Effector CD4-positive, alpha-beta T cell (primary cell): ENCODE measurements around the gene FCF1.
A peak's percentile ranks its signal among the peaks of the same experiment; 100 is the strongest.

Experiments
- DNase-seq: peaks from one replicate; pipeline ENCODE4 v3.0.0-alpha.2; 2020
- total RNA-seq: gene quantifications from one replicate; lab custom pipeline; 2026; lab: John Stamatoyannopoulos, UW

Gene FCF1
- total RNA-seq, result 34.9 reads per million, percentile 60 among the genes with 10 or more reads in this experiment

- peak; percentile 76 for DNase-seq
Measured at GRCh38 chr14:74712499-74713394, at the start of gene FCF1, which contains the start of gene AREL1. FCF1 (plus strand) TSS chr14:74713144; CDS start chr14:74713198, 54 bp downstream. AREL1 (minus strand) TSS chr14:74713080; CDS start chr14:74685615, 27,465 bp downstream.

GRCh38 chr14:74663884-74664283 is 49.1 kb upstream of the FCF1 start:
- DNase-seq, result no peak

- no peak for DNase-seq
Measured at GRCh38 chr14:74664717-74665116, 48.2 kb upstream of the FCF1 start.

DNA sequence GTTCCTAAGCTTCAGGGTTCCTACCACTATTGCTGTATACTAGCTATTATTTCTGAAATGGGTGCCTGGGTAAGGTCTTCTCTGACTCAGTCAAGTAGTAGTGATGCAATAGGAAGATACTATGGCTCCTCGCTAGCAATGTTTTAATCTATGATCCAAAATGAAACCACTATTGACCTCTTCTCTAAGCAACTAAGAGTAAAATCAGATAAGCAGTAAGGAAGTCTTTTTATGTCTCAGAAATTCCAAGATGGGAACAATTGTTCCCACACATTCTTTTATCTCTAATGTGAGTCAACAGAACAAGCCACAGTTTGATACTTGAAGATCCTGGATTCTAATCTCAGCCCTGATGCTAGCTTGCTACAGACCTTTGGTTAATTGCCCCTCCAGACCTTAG is 45.2 kb upstream of the FCF1 start:
- DNase-seq, result no peak

DNA sequence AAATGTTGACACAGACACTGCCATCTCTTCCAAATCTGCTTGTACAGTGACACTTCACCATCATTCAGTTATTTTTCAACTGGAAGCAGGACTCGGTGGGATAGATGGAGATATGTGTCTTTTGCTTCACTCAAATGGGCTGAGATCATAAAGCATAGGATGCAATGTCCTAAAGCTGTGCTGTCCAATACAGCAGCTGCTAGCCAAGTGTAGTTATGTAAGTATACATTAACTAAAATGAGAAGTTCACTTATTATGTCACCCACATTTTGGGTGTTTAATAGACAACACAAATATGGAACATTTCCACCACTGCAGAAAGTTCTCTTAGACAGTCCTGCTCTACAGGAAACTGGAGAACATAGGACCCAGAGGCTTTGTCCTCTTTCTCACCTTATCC is 43.7 kb upstream of the FCF1 start:
- DNase-seq, result no peak

- no peak for DNase-seq
Measured at GRCh38 chr14:74669846-74670245, 43.1 kb upstream of the FCF1 start.

DNA sequence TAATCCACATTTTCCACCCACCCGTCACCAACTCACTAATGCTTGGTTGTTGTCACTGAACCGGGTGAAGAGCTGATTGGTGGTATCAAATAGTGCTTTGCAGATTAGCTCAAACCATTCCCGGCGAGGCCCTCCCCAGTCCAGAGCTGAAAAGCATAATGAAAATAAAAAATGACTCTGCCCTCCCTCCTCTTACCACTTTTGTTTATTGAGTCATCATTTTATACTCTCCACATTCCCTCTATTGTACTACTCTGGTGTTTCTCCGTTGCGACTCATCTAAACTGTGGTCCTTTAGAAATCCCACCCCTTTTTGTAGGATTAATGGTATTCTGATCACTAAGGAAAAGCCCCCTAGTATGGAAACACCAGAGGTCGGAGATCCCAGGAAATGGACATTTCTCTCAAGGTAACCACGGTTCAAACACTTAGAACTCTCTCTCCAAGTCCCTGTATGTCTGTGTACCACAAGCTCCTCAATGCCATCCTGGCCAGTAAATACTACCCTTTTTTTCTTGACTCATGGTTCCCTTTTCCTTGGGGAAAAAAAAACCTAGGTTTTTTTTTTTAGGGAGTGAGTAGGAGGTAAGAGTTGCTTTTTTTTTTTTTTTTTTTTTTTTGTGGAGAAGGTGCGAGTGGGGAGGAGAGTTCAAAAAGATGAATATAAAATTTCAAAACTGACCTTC is 42.1 kb upstream of the FCF1 start:
- no peak for DNase-seq

DNA sequence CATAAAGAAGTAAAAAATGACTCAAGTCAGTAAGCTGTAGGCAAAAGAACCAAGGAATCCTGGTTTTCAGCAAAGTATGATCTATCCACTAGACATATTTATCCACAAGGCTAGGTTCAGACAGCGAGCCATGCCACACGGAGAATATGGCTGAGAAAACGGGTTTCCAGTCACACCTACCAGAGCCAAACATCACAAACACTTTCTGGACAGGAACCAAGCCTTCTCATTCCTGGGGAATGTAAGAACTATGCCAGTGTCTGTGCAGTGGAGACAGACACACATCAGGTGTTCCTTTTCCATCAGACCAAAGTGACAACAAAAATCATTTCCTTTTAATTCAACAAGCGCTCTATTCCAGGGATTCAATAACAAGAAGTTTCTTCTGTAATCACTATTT is 41.2 kb upstream of the FCF1 start:
- no peak for DNase-seq

GRCh38 chr14:74673768-74674167 is 39.2 kb upstream of the FCF1 start:
- no peak for DNase-seq

- DNase-seq, result no peak
Measured at GRCh38 chr14:74675219-74675618, 37.7 kb upstream of the FCF1 start.

GRCh38 chr14:74682169-74682952 is 30.6 kb upstream of the FCF1 start:
- DNase-seq, result no peak

DNA sequence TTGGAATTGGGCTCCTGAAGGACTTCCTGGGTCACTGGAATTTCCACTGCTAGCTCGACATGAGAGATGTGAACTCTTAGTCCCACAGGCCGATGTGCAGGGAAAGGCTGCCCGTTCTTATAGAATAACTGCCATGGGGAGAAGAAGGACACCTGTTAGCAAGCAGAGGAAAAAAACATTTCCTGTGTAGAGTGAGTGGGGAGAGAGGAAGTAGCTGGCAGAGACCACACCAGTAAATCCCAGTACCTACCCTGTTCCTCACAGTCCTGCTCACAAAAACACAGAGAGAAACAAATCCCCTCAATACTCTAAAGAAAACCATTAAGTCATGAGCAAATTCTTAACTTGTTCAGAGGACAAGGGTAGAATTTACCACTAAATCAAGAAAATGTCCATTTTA is 29.5 kb upstream of the FCF1 start:
- DNase-seq, result no peak

GRCh38 chr14:74684434-74684833 is 28.5 kb upstream of the FCF1 start:
- DNase-seq, result no peak

DNA sequence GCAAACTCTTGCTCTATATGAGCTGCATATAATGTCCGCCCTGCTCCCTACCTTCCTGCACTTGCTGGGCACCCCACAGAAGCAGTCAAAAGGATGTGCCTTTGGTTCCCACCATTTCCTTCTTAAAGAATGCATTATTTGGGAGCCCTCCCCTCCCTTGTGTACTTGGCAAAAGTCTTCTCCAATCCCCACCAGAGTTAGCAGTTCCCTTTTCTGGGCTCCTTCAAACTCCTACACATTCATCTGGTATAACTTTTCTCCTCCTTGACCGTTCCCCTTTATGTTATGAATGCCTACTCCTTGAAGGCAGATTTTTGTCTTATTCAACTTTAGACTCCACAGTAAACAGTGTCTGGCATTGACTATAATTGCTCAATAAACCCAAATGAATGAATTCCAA is 27.9 kb upstream of the FCF1 start:
- no peak for DNase-seq

DNA sequence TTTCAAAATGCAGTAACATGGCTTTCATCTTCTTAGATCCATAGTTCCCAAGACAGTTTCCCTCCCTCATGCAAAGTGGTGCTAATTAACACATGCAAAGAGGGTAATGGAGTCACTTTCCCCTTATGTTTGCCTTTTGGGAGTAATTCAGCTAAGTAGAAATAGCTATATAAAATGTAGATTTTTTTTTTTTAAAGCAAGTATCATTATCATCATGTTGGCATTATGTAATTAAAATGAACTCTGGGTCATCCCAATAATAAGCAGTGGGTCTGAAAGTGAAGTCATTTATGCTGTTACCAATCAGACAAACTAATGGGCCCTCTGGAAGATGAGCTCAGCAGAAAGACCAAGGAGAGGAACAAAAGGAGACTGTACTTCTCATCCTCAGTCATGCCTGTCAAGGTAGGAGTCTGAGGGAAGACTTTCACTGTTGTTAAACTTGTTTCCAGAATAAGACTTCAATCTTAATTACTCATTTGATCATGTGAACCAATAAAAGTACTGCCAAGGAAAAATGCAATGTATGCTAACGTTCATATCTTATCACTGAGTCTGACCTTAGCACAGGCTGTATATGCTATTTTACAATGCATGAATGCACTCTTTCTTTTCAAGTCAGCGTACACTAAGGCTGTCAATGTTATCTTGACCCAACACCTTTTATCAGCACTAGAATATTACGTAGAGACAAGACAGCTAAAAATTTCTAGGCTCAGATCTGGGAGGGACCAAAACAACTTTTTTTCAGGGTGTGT is 26.8 kb upstream of the FCF1 start:
- DNase-seq, result no peak

- DNase-seq, result no peak
Measured at GRCh38 chr14:74691456-74691855, 21.5 kb upstream of the FCF1 start.

GRCh38 chr14:74693191-74693590 is 19.8 kb upstream of the FCF1 start:
- DNase-seq, result no peak

GRCh38 chr14:74695406-74695805 is 17.5 kb upstream of the FCF1 start:
- DNase-seq, result no peak

DNA sequence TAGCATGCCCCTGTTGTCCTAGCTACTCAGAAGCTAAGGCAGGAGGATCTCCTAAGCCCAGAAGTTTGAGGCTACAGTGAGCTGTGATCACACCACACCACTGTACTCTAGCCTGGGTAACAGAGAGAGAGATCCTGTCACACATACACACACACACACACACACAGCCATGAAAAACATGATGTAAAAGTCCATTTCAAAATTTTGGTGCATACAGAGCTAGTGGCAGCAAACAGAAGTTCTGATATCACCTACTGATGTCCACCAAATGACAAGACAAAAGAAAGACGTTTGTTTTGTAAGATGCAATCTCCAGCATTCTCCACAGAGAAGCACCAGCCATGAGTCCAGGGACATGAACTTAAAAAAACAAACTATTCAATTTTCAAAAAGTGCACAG is 15.9 kb upstream of the FCF1 start:
- no peak for DNase-seq

DNA sequence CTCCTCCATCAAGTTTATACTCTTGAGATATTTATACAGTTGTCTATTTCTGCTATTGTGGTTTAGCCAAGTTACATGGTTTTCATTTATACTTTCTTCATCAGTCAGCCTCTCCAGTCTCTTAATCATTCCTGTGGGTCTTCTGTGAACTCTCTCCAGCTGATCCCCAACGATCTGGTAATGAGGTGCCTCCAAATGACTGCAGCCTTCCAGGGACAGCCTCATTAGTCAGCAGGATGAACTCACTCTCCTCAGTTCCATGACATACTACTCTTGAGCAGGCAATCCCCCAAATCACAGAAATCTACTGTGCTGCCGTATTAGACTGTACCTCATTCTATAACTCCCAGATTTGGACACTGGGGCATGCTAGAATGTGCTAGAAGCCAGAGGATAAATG is 15.4 kb upstream of the FCF1 start:
- no peak for DNase-seq

GRCh38 chr14:74697976-74698375 is 15.0 kb upstream of the FCF1 start:
- DNase-seq, result no peak

GRCh38 chr14:74698465-74698864 is 14.5 kb upstream of the FCF1 start:
- no peak for DNase-seq
